ENCODE data around the gene ZDHHC17.

Gene ZDHHC17

GRCh38 chr12:76820888-76821482 is 57.1 kb downstream of the ZDHHC17 start:
- no peak for DNase-seq (ENCODE audit: low read depth)

- DNase-seq (ENCODE audit: low read depth): no peak
These were observed 66.5 kb downstream of the ZDHHC17 start for GRCh38 chr12:76830436-76830835.

DNA sequence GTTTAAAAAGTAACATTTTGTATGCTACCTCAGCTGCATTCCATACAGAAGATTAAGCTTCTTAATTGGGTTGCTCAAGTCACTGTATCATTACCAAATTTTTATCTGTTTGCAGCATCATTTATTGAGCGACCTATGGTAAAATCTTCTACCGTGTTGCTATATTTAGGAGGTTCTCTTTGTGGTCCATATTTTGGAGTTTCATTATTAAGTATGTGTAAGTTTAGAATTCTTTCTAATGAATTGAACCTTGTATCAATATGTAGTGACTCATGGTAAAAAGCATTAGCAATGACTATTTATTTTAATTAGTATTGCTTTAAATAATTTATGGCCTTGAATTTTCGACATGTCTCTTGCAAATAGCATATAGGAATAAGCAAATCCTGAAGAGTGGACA is 72.7 kb downstream of the ZDHHC17 start:
- no peak for DNase-seq (ENCODE audit: low read depth)

GRCh38 chr12:76847260-76847659 is 83.3 kb downstream of the ZDHHC17 start:
- no peak for DNase-seq (ENCODE audit: low read depth)

- DNase-seq (ENCODE audit: low read depth): no peak
These were observed 84.2 kb downstream of the ZDHHC17 start for GRCh38 chr12:76848132-76848531.

GRCh38 chr12:76852106-76852505 is 88.2 kb downstream of the ZDHHC17 start:
- DNase-seq (ENCODE audit: low read depth): no peak

DNA sequence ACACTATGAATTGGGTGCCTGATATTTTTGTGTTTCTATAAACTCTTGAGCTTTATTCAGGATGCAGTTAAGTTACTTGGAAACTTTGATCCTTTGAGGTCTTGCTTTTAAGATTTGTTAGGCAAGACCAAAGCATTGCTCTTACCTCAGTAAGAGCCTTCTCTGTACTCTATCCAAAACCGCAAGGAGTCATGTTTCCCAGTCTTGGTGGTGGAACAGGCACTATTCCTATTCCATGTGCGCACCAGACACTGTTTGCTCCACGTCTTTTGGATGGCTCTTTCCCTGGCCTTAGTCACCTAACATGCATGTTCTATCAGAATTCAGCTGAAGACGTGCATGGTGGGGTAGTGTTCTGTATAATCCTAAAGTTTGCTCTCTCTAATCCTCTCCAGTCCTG is 91.4 kb downstream of the ZDHHC17 start:
- no peak for DNase-seq (ENCODE audit: low read depth)

DNA sequence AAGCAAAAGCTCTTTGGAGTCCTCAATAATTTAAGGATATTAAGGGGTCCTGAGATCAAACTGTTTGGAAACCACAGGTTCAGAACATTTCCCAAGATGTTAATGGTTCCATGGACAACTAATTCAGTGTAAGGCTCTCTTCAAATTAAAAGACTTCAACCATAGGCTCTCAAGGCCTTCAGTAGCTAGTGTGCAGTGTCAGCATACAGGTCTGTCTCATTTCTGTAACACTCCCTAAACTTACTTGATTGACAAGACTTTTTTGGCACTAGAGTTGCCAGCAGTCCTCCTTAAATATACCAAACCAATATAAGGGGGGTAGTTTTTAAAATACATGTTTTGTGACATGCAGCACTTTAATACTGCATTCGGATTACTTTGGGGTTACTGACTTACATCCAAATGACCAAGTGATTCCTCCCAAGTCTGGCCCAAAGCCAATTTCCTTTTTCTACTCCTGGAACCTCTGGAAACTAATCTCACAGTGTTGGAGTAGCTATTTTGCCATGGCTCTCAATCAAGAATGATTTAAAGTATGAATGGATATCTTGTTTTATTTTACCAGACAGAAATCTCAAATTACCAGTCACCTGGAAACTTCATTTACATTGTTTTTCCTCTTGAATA is 92.2 kb downstream of the ZDHHC17 start:
- DNase-seq (ENCODE audit: low read depth): no peak

- no peak for DNase-seq (ENCODE audit: low read depth)
These were observed 95.7 kb downstream of the ZDHHC17 start for GRCh38 chr12:76859611-76860010.

- DNase-seq (ENCODE audit: low read depth): no peak
These were observed 96.3 kb downstream of the ZDHHC17 start for GRCh38 chr12:76860256-76860655.

GRCh38 chr12:76863005-76863670 is 99.2 kb downstream of the ZDHHC17 start:
- peak; percentile 93 for DNase-seq (ENCODE audit: low read depth)

GRCh38 chr12:76863837-76864236 is 99.9 kb downstream of the ZDHHC17 start:
- DNase-seq (ENCODE audit: low read depth): peak; percentile 77

- no peak for DNase-seq (ENCODE audit: low read depth)
These were observed 101.0 kb downstream of the ZDHHC17 start for GRCh38 chr12:76864791-76865400.

DNA sequence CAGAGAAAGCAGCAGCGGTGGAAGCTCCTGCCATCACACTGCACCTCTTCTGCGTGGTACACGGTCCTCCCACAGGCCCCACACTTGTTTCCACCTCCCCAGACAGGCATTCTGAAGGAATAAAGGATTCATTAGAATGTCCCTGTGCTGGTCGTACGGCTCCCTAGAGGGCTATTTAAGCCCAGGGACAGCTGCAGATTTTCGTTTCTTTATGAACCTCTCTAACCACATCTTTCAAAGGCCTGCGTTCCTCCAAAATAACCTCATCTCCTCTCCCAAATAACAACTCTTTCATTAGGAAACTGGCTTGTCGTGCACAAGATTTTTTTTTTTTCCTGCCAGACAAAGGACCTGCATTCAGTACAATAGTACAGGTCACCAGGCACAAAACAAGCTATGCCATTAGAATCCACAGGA is 102.2 kb downstream of the ZDHHC17 start:
- DNase-seq (ENCODE audit: low read depth): no peak

- DNase-seq (ENCODE audit: low read depth): peak; percentile 49
These were observed 102.8 kb downstream of the ZDHHC17 start for GRCh38 chr12:76866726-76867125.

- DNase-seq (ENCODE audit: low read depth): no peak
These were observed 107.2 kb downstream of the ZDHHC17 start for GRCh38 chr12:76871082-76871481.

- DNase-seq (ENCODE audit: low read depth): no peak
These were observed 107.8 kb downstream of the ZDHHC17 start for GRCh38 chr12:76871742-76872141.

DNA sequence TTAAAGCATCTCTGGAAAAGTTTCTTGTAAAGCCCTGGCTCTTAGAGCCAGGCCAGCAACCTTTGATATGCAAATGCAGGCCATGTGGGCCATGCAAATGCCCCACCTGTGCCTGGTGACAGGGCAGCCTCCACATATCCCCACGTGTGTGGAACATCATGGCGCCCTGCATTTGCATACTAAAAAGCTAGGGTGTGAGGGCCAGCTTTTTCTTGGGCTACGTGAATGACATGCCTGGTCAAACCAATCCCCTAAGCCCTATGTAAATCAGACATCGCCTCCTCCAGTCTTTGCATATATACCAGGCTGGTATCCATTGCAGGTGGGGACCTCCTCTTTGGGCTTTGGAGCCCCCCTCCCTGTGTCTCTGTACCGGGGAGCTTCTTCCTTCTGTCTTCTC is 108.5 kb downstream of the ZDHHC17 start:
- no peak for DNase-seq (ENCODE audit: low read depth)

- no peak for DNase-seq (ENCODE audit: low read depth)
These were observed 110.1 kb downstream of the ZDHHC17 start for GRCh38 chr12:76874027-76874426.

DNA sequence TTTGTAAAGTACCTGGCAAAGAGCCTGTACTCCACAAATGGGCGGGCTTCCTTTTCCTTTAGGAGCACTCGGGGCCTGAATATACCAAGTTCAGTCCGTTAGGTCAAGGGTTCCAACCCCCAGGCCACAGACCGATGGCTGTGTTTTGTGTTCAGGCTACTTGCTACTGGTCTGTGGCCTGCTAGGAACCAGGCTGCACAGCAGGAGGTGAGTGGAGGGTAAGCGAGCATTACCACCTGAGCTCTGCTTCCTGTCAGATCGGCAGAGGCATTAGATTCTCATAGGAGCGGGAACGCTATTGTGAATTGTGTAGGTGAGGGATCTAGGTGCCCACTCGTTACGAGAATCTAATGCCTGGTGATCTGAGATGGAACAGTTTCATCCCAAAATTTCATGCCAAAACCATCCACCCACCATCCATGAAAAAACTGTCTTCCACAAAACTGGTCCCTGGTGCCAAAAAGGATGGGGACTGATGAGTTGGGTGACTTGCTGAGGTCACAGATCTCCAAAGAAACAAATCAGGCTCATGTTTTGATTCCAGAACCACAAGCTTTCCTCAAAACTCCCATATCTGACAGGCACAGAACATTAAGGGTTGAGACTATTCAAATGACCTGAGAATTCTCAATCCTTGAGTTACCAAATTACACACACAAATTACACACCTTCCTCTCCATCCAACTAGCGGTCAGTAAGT is 110.7 kb downstream of the ZDHHC17 start:
- DNase-seq (ENCODE audit: low read depth): no peak

GRCh38 chr12:76876696-76877229 is 112.8 kb downstream of the ZDHHC17 start:
- DNase-seq (ENCODE audit: low read depth): no peak
